HG03342 (cell line): ENCODE results near the gene ACTR5.

ENCODE experiments used
- ATAC-seq: cut with Tn5 transposase; IDR thresholded peaks from one replicate; pipeline ENCODE4 v1.9.1; 2021; ENCODE audit warnings: mild to moderate bottlenecking, moderate library complexity; ENCODE audit not compliant: unreplicated experiment

Gene ACTR5

GRCh38 chr20:38748097-38748860, at the start of gene ACTR5:
Gene ACTR5 (plus strand): TSS chr20:38748460. CDS start chr20:38748479, 19 bp downstream.
- ATAC-seq: peak; percentile 79

GRCh38 chr20:38698541-38698940, 49.7 kb upstream of the ACTR5 start:
- no peak for ATAC-seq

- ATAC-seq: no peak
Measured at GRCh38 chr20:38700141-38700540, 48.1 kb upstream of the ACTR5 start.

- ATAC-seq: no peak
Measured at GRCh38 chr20:38700926-38701325, 47.3 kb upstream of the ACTR5 start.

- no peak for ATAC-seq
Measured at GRCh38 chr20:38703526-38703925, 44.7 kb upstream of the ACTR5 start.

- no peak for ATAC-seq
Measured at GRCh38 chr20:38704136-38704535, 44.1 kb upstream of the ACTR5 start.

- ATAC-seq: no peak
Measured at GRCh38 chr20:38706509-38706908, 41.8 kb upstream of the ACTR5 start.

GRCh38 chr20:38714308-38714707, 34.0 kb upstream of the ACTR5 start:
- ATAC-seq: no peak

GRCh38 chr20:38715646-38716045, 32.6 kb upstream of the ACTR5 start:
- ATAC-seq: no peak

- ATAC-seq: no peak
Measured at GRCh38 chr20:38722683-38723016, 25.6 kb upstream of the ACTR5 start.

- ATAC-seq: no peak
Measured at GRCh38 chr20:38723017-38723847, 25.0 kb upstream of the ACTR5 start.

- ATAC-seq: no peak
Measured at GRCh38 chr20:38723848-38724625, 24.2 kb upstream of the ACTR5 start, which contains the start of gene SLC32A1. Gene SLC32A1 (plus strand): TSS chr20:38724486. CDS start chr20:38724725, 239 bp downstream.

- no peak for ATAC-seq
Measured at GRCh38 chr20:38724626-38725147, 23.6 kb upstream of the ACTR5 start.

- no peak for ATAC-seq
Measured at GRCh38 chr20:38725148-38725901, 22.9 kb upstream of the ACTR5 start.

- ATAC-seq: no peak
Measured at GRCh38 chr20:38725931-38726803, 22.1 kb upstream of the ACTR5 start.

GRCh38 chr20:38726804-38727606, 21.3 kb upstream of the ACTR5 start:
- ATAC-seq: no peak

GRCh38 chr20:38727607-38728190, 20.6 kb upstream of the ACTR5 start:
- no peak for ATAC-seq

- no peak for ATAC-seq
Measured at GRCh38 chr20:38728191-38728781, 20.0 kb upstream of the ACTR5 start.
